ENCODE measurements around the gene SDHAF3.

GRCh38 chr7:97219237-97219636 lies 101.7 kb downstream of the SDHAF3 start:
- TF ChIP-seq CTCF (IDR thresholded peaks at IDR 0.05) (no peak), POLR2A (IDR thresholded peaks at IDR 0.05) (no peak)

All from right lobe of liver (tissue), 4 donors.